Neural progenitor cell (in vitro differentiated cells): ENCODE results near the gene STARD8.

Experiments used
- EZH2 ChIP-seq: fragments of 200-600 bp; sonication (generic); IDR thresholded peaks from 2 replicates; pipeline ENCODE4 v1.6.1; 2017; ENCODE audit warnings: antibody characterized with exemption, mild to moderate bottlenecking, moderate library complexity
- EZH2phosphoT487 ChIP-seq: fragments of 200-600 bp; sonication (generic); IDR thresholded peaks from 2 replicates; pipeline ENCODE4 v1.6.1; 2017; ENCODE audit warnings: antibody characterized with exemption
- TF ChIP-seq, protein P1 (sequence below): fragments of 200-600 bp; sonication (generic); IDR thresholded peaks from 2 replicates; pipeline ENCODE4 v1.5.1; 2017; ENCODE audit warnings: antibody characterized with exemption, mild to moderate bottlenecking

DNA sequence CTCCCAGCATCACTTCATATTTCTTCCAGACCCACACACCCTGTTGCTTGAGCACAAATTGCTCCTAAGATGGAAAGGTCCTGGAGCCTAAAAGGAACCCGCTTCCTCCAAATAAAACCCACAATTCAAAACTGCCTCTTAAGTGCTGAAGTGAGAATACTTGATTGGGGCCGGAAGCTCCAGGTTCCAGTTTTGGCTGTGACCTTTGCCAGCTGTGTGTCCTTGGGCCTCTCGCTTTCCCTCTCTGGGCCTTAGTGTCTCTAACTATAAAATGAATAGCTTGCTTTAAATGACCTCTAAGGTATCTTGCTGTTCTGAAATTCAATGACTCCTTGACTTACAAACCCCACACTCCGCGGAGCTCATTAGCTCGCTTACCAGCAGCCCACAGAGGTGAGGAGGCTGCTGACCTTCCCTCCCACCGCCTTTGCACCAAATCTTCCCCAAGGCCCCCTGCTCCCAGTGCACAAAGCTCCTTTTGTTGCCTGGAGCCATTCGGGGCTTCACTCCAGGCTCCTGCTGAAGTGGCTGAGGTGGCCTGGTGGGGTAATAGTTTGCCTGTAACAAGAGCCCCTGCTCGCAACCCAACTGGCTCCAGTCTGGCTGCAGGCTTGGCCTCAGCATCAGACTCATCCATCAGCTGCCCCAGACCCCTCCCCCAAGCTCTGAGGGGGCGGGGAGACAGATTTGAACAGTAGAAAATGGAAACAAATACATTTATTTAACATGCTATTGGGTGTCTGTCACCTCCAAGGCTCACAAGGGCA lies 21.8 kb downstream of the STARD8 start:
- TF ChIP-seq, protein P1, sequence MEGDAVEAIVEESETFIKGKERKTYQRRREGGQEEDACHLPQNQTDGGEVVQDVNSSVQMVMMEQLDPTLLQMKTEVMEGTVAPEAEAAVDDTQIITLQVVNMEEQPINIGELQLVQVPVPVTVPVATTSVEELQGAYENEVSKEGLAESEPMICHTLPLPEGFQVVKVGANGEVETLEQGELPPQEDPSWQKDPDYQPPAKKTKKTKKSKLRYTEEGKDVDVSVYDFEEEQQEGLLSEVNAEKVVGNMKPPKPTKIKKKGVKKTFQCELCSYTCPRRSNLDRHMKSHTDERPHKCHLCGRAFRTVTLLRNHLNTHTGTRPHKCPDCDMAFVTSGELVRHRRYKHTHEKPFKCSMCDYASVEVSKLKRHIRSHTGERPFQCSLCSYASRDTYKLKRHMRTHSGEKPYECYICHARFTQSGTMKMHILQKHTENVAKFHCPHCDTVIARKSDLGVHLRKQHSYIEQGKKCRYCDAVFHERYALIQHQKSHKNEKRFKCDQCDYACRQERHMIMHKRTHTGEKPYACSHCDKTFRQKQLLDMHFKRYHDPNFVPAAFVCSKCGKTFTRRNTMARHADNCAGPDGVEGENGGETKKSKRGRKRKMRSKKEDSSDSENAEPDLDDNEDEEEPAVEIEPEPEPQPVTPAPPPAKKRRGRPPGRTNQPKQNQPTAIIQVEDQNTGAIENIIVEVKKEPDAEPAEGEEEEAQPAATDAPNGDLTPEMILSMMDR, result no peak
- TF ChIP-seq EZH2phosphoT487, result no peak
- no peak for TF ChIP-seq EZH2
